Smooth muscle cell (in vitro differentiated cells): Measurements from ENCODE around the gene OR51I1. TPM values are rescaled to one million over a fixed set of nuclear protein-coding genes. Genes with fewer than 3 reads are reported as not detected.
A peak's percentile ranks its signal among the peaks of the same experiment; 100 is the strongest.

Experiments used
- DNase-seq: peaks from one replicate; lab custom pipeline; 2025; ENCODE audit not compliant: unreplicated experiment; lab: John Stamatoyannopoulos, UW
- H2AFZ ChIP-seq: fragments of 200-600 bp; sonication (generic); 2 replicates; pipeline ENCODE4 v1.6.0; 2016; ENCODE audit warnings: antibody characterized with exemption, low read depth, mild to moderate bottlenecking
- H3F3A ChIP-seq: fragments of 200-600 bp; sonication (generic); 2 replicates; pipeline ENCODE4 v1.6.0; 2017; ENCODE audit warnings: antibody characterized with exemption, low read depth
- H3K27ac ChIP-seq: fragments of 200-600 bp; sonication (generic); 2 replicates; pipeline ENCODE4 v1.5.1; 2016; ENCODE audit warnings: low read depth, mild to moderate bottlenecking
- H3K27me3 ChIP-seq: fragments of 200-600 bp; sonication (generic); 2 replicates; pipeline ENCODE4 v1.6.1; 2016; ENCODE audit warnings: low read depth, mild to moderate bottlenecking
- H3K36me3 ChIP-seq: fragments of 200-600 bp; sonication (generic); 2 replicates; pipeline ENCODE4 v1.5.1; 2016; ENCODE audit warnings: low read depth
- H3K4me1 ChIP-seq: fragments of 200-600 bp; sonication (generic); 2 replicates; pipeline ENCODE4 v1.5.1; 2016; ENCODE audit warnings: low read depth
- H3K4me2 ChIP-seq: fragments of 200-600 bp; sonication (generic); 2 replicates; pipeline ENCODE4 v1.6.0; 2016; ENCODE audit warnings: mild to moderate bottlenecking
- H3K4me3 ChIP-seq: fragments of 200-600 bp; sonication (generic); 2 replicates; pipeline ENCODE4 v1.5.1; 2016; ENCODE audit warnings: mild to moderate bottlenecking
- H3K79me2 ChIP-seq: fragments of 200-600 bp; sonication (generic); 2 replicates; pipeline ENCODE4 v1.6.0; 2016; ENCODE audit warnings: low read depth, mild to moderate bottlenecking
- H3K9ac ChIP-seq: fragments of 200-600 bp; sonication (generic); 2 replicates; pipeline ENCODE4 v1.6.0; 2016; ENCODE audit warnings: low read depth
- H3K9me3 ChIP-seq: fragments of 200-600 bp; sonication (generic); replicated peaks from 2 replicates; pipeline ENCODE4 v1.5.1; 2016; ENCODE audit warnings: low read depth
- H4K20me1 ChIP-seq: fragments of 200-600 bp; sonication (generic); 2 replicates; pipeline ENCODE4 v1.6.0; 2016; ENCODE audit warnings: low read depth
- WGBS: methylation state at CpG from one replicate; pipeline ENCODE4 v1.1.7; 2016; ENCODE audit warnings: low lambda C conversion rate; 5-methylcytosine and 5-hydroxymethylcytosine counted together
- polyA plus RNA-seq: library from polyadenylated mRNA; unstranded; fragments of >200 nt; fragmentation: Nextera tagmentation; extraction: Ambion mirVana; gene quantifications from 2 replicates; pipeline ENCODE4 v1.2.1, GENCODE V29; 2016
- total RNA-seq: library from RNA; depleted of rRNA; stranded (reverse); fragments of >200 nt; gene quantifications from 2 replicates; pipeline ENCODE4 v1.2.3, GENCODE V29; 2014
- TF ChIP-seq, protein P1 (sequence below): fragments of 200-600 bp; sonication (generic); IDR thresholded peaks from 2 replicates; pipeline ENCODE4 v1.5.1; 2017; ENCODE audit warnings: borderline replicate concordance, mild to moderate bottlenecking, antibody characterized with exemption; ENCODE audit not compliant: insufficient read depth, poor library complexity, severe bottlenecking

Gene OR51I1
- total and polyA plus RNA-seq, 2 experiments from 2014 or later: not detected

DNA sequence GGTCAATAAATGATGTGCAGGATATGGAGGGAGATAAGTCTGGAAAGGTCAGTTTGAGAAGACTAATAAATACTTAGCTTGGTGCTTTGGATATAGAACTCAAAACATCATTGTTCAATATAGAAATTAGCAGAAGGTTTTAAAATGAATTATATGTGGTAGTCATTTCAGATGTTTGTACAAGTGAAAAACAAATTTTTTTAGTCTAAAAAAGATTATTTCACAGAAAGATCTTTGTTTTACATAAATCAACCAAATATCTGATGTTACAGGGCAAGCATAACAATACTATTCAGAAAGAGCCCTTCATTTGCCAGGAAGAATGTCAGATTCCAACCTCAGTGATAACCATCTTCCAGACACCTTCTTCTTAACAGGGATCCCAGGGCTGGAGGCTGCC, 47.1 kb upstream of the OR51I1 start, which contains the start of gene OR52D1:
TSS of gene OR52D1 (plus strand) at position 301 of the 400 bp plus-strand sequence. CDS start at position 323, 22 bp downstream.
- Histone ChIP-seq H3K27me3 (no peaks in the 10 kb centered on the region), H3K36me3 (no peaks in the 10 kb centered on the region), H3K27ac (no peak within 1 kb of the TSS), H3K79me2 (no peaks in the 10 kb centered on the region), H4K20me1 (no peaks in the 10 kb centered on the region), H3K4me2 (no peak within 1 kb of the TSS), H2AFZ (no peak within 1 kb of the TSS), H3K9me3 (no peaks in the 10 kb centered on the region), H3K4me1 (no peaks in the 10 kb centered on the region), H3F3A (no peaks in the 10 kb centered on the region), H3K4me3 (no peak within 1 kb of the TSS), H3K9ac (no peak within 1 kb of the TSS)
- TF ChIP-seq, protein P1, sequence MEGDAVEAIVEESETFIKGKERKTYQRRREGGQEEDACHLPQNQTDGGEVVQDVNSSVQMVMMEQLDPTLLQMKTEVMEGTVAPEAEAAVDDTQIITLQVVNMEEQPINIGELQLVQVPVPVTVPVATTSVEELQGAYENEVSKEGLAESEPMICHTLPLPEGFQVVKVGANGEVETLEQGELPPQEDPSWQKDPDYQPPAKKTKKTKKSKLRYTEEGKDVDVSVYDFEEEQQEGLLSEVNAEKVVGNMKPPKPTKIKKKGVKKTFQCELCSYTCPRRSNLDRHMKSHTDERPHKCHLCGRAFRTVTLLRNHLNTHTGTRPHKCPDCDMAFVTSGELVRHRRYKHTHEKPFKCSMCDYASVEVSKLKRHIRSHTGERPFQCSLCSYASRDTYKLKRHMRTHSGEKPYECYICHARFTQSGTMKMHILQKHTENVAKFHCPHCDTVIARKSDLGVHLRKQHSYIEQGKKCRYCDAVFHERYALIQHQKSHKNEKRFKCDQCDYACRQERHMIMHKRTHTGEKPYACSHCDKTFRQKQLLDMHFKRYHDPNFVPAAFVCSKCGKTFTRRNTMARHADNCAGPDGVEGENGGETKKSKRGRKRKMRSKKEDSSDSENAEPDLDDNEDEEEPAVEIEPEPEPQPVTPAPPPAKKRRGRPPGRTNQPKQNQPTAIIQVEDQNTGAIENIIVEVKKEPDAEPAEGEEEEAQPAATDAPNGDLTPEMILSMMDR: no peak
- DNase-seq: no peak

GRCh38 chr11:5486421-5486820, 45.1 kb upstream of the OR51I1 start:
- H4K20me1 ChIP-seq: no peaks in the 10 kb centered on the region
- H3K79me2 ChIP-seq: no peaks in the 10 kb centered on the region
- H3K27me3 ChIP-seq: no peaks in the 10 kb centered on the region
- no peak overlapping the region for H3K4me3 ChIP-seq
- H3K4me1 ChIP-seq: no peaks in the 10 kb centered on the region
- H3K27ac ChIP-seq: no peak overlapping the region
- no peak overlapping the region for H3K9ac ChIP-seq
- no peaks in the 10 kb centered on the region for H3K36me3 ChIP-seq
- TF ChIP-seq, protein P1: no peak
- no peaks in the 10 kb centered on the region for H3K9me3 ChIP-seq
- WGBS: 64% methylated on average over 3 of the region's 3 CpGs
- no peak for DNase-seq
- no peaks in the 10 kb centered on the region for H3F3A ChIP-seq
- no peak overlapping the region for H3K4me2 ChIP-seq
- H2AFZ ChIP-seq: no peak overlapping the region

GRCh38 chr11:5486003-5486402, 44.7 kb upstream of the OR51I1 start:
- no peak overlapping the region for H3K4me3 ChIP-seq

DNA sequence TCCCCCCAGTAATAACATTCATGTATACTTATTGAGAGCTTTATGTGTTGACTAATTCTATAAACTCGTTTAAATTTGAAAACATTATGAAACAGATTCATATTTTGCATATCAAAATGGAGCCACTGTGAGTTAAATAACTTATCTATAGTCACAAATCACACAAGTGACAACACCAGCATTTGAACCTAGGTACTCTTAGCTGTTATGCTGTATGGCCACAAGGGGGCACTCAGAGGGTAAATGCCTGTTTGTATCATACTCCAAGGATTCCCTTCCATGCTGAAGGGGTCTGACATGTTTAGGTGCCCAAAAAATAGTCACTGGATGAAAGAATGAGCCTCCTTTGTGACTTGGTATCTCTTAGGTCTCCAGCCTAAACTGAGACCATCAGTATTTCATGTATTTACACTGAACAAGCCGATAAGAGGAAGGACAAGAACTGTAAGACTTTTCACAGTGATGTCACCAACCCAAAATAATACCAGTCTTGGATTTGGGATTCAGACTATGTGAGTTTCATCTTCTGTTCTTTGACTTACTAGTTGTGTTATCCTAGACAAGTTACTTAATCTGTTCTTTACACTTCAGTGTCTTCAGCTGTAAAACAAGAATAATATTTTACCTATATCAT, 35.0 kb upstream of the OR51I1 start:
- Histone ChIP-seq H3K4me3 (no peak overlapping the region), H2AFZ (no peak overlapping the region), H3K27me3 (no peaks in the 10 kb centered on the region), H4K20me1 (no peaks in the 10 kb centered on the region), H3K36me3 (no peaks in the 10 kb centered on the region), H3K4me2 (no peak overlapping the region), H3K4me1 (no peaks in the 10 kb centered on the region), H3K9ac (no peak overlapping the region), H3K9me3 (no peaks in the 10 kb centered on the region), H3F3A (no peaks in the 10 kb centered on the region), H3K27ac (no peak overlapping the region), H3K79me2 (no peaks in the 10 kb centered on the region)
- no peak for DNase-seq
- WGBS: 36% methylated on average over 2 of the region's 2 CpGs
- TF ChIP-seq, protein P1: peak; percentile 80

More at GRCh38 chr11:5486003-5486402, 44.7 kb upstream of the OR51I1 start:
- H3K9me3 ChIP-seq: no peaks in the 10 kb centered on the region
- H3K4me1 ChIP-seq: no peaks in the 10 kb centered on the region
- no peak overlapping the region for H3K4me2 ChIP-seq
- no peak overlapping the region for H2AFZ ChIP-seq
- no peaks in the 10 kb centered on the region for H3K79me2 ChIP-seq
- no peaks in the 10 kb centered on the region for H3K36me3 ChIP-seq
- no peaks in the 10 kb centered on the region for H4K20me1 ChIP-seq
- H3K27ac ChIP-seq: no peak overlapping the region
- TF ChIP-seq, protein P1: no peak
- no peak for DNase-seq
- WGBS: 91% methylated on average over 3 of the region's 3 CpGs
- H3K9ac ChIP-seq: no peak overlapping the region
- H3F3A ChIP-seq: no peaks in the 10 kb centered on the region
- no peaks in the 10 kb centered on the region for H3K27me3 ChIP-seq
